GM21526 (cell line): ENCODE data around the gene KIF3C.
A peak's percentile ranks its signal among the peaks of the same experiment; 100 is the strongest.

Experiments
- ATAC-seq: cut with Tn5 transposase; IDR thresholded peaks from one replicate; pipeline ENCODE4 v1.9.1; 2021; ENCODE audit warnings: moderate library complexity; ENCODE audit not compliant: unreplicated experiment, low FRiP score

Gene KIF3C

DNA sequence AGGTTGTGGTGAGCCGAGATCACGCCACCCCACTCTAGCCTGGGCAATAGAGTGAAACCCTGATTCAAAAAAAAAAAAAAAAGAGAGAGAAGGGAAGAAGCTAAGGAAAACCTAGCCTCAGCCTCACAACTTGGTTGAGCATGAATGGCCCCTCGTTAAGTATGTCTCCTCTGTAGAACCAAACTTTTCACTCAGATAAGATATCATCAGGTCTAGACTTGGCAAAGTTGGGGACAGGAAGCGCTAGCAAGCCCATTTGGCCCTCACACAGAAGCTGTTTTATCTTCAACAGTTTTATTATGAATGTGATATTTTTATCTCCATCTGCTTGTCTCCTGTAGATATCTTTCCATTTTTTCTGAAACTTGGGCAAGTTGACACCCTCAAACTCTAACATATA is 100.5 kb downstream of the KIF3C start:
- no peak for ATAC-seq

DNA sequence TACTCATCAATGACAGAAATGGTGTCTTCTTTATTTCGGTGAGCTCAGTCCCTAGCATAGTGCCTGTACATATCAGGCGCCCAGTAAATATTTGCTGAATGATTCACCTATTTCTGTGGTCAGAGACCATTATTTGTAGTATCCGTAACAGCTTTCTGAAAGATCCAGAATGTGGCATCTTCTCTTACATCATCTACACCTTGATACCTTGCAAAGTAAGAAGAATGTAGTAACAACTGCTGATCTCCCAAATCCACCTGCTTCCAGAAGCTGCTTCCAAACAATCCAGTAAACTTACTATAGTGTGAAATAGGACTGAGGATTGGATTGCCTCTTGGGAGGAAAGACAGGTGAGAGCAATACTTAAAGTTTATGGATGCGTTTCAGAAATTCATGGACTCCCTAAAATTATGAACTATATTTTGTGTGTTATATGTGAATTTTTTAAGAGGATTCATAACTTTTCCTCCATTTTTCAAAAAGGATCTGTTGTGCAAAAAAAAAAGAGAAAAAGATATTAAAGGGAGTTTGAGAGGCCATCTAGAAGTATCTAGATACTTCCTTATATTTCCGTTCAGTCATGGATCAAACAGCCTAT is 103.1 kb downstream of the KIF3C start:
- no peak for ATAC-seq

DNA sequence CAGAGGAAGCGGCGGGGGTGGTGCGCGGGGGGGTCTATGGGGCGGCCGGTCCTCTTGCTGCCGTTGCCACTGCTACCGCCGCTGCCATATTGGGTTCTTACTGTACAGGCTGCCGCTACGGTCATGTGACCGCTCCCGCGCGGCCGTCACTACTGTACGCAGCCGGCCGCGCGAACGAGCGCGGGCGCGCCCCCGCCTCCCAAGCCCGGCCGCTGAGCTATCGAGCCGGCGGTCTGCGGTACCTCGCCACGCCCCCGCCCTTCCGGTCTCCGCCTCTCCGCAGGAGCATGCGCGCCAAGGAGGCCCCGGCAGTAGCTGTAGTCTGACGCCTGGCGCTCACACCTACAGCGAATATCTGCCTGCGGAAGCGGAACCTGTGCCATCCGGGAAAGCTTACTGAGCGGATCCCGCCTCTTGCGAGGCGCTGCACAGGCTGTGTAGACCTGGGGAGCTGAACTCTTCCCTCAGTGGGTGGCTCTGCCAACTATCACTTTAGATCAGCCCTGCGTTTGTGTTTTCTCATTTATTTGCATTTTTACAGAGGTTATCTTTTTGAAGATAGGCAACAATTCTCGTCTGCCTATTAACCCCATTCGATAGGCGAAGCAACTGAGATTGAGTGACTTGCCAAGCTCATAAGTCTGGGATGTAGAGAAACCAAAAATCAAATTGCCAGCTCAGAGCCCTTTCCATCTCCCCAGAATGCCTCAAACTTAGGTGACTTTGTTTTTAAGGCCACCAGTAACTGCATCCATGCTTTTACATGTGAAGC is 103.8 kb downstream of the KIF3C start, which contains the start of gene ASXL2:
Gene ASXL2, minus strand, starts transcription at position 127 of the 772 bp plus-strand sequence. CDS start 265 bp downstream, outside the sequence.
- ATAC-seq: peak; percentile 89

DNA sequence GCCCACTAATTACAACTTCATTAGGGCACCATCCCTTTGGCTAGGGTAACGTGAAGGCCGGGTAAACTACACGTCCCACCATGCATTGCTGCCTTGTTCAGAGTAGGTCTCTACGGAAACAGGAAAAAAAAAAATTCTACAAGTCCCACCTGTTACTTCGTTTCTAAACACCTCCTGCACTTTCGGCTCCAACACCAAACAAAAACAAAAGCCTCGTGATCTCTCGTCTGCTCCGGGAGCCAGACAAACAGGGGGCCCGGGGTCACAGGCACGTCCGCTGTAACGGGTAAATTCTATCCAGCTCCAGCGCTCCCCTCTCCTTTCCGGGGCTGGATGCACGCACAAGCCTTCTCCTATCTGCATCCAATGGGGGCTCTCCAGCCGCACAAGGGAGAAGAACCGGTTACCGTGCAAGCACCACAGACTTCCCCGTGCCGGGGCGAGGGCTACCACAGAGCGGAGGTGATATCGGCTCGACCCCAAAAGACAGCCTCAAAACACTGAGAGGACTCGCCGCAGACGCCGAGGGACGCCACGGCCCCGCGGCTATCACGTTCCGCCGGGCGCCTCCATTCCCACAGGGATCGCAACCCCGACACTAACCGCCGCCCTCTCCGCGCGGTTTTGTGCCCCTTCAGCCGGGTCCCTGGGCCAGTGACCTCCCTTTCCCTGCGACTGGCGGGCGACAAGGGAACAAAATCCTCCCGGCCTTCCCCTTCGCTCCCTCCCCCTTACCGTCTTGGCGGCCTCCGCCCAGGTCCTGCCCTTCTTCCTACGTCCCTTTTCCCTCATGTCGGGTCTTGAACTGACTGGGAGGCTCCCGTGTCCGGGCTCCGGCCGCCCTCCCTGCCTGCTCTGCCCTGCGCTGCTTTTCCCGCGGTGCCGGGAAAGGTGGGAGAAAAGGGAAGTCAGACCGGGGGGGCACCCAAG is 104.6 kb downstream of the KIF3C start:
- peak; percentile 40 for ATAC-seq
